ENCODE results near the gene FLNB.

FLNB gene

GRCh38 chr3:58117561-58118181 lies 109.4 kb downstream of the FLNB start:
- Mint-ChIP-seq H3K36me3 (ENCODE audit: low read depth) (peaks cover 81% of the 10 kb centered on the region), H3K27ac (peak overlapping the region; percentile 17 to 90 (median 46)), H3K27me3 (ENCODE audit: low read depth) (no peaks in the 10 kb centered on the region), H3K9me3 (no peaks in the 10 kb centered on the region), H3K4me1 (peaks cover 24% of the 10 kb centered on the region), H3K4me3 (no peak overlapping the region)
- no peak for TF ChIP-seq CTCF (IDR thresholded peaks at IDR 0.05; ENCODE audit: unreplicated experiment in 3 of 3)

GRCh38 chr3:58119186-58119585 lies 111.0 kb downstream of the FLNB start:
- H3K36me3 Mint-ChIP-seq (ENCODE audit: low read depth): peaks cover 82% of the 10 kb centered on the region
- H3K4me3 Mint-ChIP-seq: no peak overlapping the region
- no peak overlapping the region for H3K27ac Mint-ChIP-seq
- TF ChIP-seq CTCF (IDR thresholded peaks at IDR 0.05; ENCODE audit: unreplicated experiment in 3 of 3): no peak
- H3K9me3 Mint-ChIP-seq: no peaks in the 10 kb centered on the region
- H3K27me3 Mint-ChIP-seq (ENCODE audit: low read depth): no peaks in the 10 kb centered on the region
- H3K4me1 Mint-ChIP-seq: peaks cover 24% of the 10 kb centered on the region

GRCh38 chr3:58120075-58120812 lies 112.0 kb downstream of the FLNB start:
- Mint-ChIP-seq H3K4me3 (no peak overlapping the region), H3K27ac (peak overlapping the region; percentile 56 to 70 (median 60)), H3K27me3 (ENCODE audit: low read depth) (no peaks in the 10 kb centered on the region), H3K4me1 (peaks cover 24% of the 10 kb centered on the region), H3K9me3 (no peaks in the 10 kb centered on the region), H3K36me3 (ENCODE audit: low read depth) (peaks cover 83% of the 10 kb centered on the region)
- no peak for TF ChIP-seq CTCF (IDR thresholded peaks at IDR 0.05; ENCODE audit: unreplicated experiment in 3 of 3)

- TF ChIP-seq CTCF (IDR thresholded peaks at IDR 0.05; ENCODE audit: unreplicated experiment in 3 of 3): no peak
- H3K9me3 Mint-ChIP-seq: no peaks in the 10 kb centered on the region
- no peaks in the 10 kb centered on the region for H3K27me3 Mint-ChIP-seq (ENCODE audit: low read depth)
- H3K27ac Mint-ChIP-seq: no peak overlapping the region
- no peak overlapping the region for H3K4me3 Mint-ChIP-seq
- H3K4me1 Mint-ChIP-seq: peaks cover 24% of the 10 kb centered on the region
- H3K36me3 Mint-ChIP-seq (ENCODE audit: low read depth): peaks cover 87% of the 10 kb centered on the region
Observed at GRCh38 chr3:58121183-58121582, 113.0 kb downstream of the FLNB start.

GRCh38 chr3:58122936-58123700 lies 114.9 kb downstream of the FLNB start:
- no peak for TF ChIP-seq CTCF (IDR thresholded peaks at IDR 0.05; ENCODE audit: unreplicated experiment in 3 of 3)
- Mint-ChIP-seq H3K27ac (no peak overlapping the region), H3K27me3 (ENCODE audit: low read depth) (no peaks in the 10 kb centered on the region), H3K36me3 (ENCODE audit: low read depth) (peaks cover 88% of the 10 kb centered on the region), H3K4me3 (no peak overlapping the region), H3K9me3 (no peaks in the 10 kb centered on the region), H3K4me1 (peaks cover 9% of the 10 kb centered on the region)
